ENCODE results near the gene EIF5B.

The EIF5B gene

GRCh38 chr2:99404797-99405669 is 67.8 kb downstream of the EIF5B start:
- H3K4me3 ChIP-seq (ENCODE audit: low read depth, low read length), result no peak overlapping the region

DNA sequence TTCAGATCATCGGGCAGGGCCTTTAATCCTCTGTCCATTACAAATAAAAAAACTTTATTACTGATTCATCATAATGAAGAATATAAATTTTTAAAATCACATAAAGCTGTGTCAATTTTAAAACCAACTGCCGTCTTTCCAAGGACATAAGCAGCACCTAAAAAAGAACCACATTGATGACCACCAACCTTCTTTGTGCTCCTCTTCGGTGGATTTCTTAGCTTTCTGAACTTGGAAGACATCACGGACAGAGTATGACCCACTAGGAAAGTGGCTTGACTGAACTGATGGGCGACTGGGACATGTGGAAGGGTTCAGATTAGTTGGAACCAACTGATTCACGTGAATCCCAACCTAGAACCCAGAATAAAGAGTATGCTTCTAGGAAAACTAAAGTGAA is 68.9 kb downstream of the EIF5B start:
- no peak overlapping the region for H3K4me3 ChIP-seq (ENCODE audit: low read depth, low read length)

- H3K4me3 ChIP-seq (ENCODE audit: low read depth, low read length), result no peak overlapping the region
Measured at GRCh38 chr2:99410276-99410675, 73.1 kb downstream of the EIF5B start.

DNA sequence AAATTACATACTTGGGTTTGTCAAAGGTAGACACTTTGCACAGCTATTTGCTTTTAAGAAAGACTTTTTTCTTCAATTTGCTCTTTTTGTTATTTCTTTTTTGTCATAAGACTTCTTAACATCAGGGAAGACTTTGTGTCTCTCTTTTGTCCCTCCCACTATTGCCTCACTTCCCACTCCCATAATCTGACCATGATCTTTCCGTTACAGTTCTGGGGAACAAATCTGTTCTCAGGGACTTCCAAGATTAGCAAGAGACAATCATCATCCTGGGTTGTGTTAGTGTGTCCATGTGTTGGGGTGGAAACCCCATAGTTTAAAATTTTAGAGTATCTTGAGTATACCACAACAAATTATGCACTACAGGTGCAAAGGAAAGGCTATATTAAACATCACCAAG is 77.4 kb downstream of the EIF5B start:
- H3K4me3 ChIP-seq (ENCODE audit: low read depth, low read length), result no peak overlapping the region

DNA sequence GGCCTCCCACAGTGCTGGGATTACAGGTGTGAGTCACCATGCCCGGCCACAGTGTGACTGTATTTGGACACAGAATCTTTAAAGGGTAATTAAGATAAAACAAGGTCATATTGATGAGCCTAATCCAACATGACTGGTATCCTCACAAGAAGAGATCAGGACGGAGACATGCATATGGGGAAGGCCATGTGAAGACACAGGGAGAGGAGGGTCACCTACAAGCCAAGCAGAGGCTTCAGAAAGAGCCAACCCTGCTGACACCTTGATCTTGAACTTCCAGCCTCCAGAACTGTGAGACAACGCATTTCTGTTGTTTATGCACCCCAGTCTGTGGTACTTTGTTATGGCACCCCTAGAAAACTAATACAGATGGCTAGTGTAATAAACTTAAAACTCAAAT is 80.2 kb downstream of the EIF5B start:
- H3K4me3 ChIP-seq (ENCODE audit: low read depth, low read length), result no peak overlapping the region

- no peak overlapping the region for H3K4me3 ChIP-seq (ENCODE audit: low read depth, low read length)
Measured at GRCh38 chr2:99420031-99420430, 82.8 kb downstream of the EIF5B start.

GRCh38 chr2:99420751-99421299 is 83.6 kb downstream of the EIF5B start:
- no peak overlapping the region for H3K4me3 ChIP-seq (ENCODE audit: low read depth, low read length)

- H3K4me3 ChIP-seq (ENCODE audit: low read depth, low read length), result no peak overlapping the region
Measured at GRCh38 chr2:99421469-99421868, 84.3 kb downstream of the EIF5B start.

GRCh38 chr2:99422599-99422998 is 85.4 kb downstream of the EIF5B start:
- no peak overlapping the region for H3K4me3 ChIP-seq (ENCODE audit: low read depth, low read length)

DNA sequence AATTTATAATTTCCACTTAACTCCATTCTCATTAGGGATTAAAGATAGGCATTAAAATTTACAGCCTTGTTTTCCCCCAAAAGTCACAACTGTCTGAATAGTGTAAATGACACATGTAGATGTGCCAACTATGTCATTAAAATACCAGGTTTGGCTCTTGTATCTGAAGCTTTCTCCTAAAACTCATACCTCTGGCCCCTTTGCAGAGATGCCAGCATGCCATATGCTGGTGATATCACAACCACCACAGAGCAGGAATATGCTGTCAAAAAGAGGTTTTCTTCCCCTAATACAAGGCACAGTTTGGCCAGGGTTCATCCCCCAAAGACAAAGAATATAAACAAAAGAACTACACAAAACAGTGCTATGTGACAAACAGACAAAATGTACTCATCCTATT is 87.2 kb downstream of the EIF5B start:
- no peak overlapping the region for H3K4me3 ChIP-seq (ENCODE audit: low read depth, low read length)

- H3K4me3 ChIP-seq (ENCODE audit: low read depth, low read length), result no peak overlapping the region
Measured at GRCh38 chr2:99425022-99425421, 87.8 kb downstream of the EIF5B start.

DNA sequence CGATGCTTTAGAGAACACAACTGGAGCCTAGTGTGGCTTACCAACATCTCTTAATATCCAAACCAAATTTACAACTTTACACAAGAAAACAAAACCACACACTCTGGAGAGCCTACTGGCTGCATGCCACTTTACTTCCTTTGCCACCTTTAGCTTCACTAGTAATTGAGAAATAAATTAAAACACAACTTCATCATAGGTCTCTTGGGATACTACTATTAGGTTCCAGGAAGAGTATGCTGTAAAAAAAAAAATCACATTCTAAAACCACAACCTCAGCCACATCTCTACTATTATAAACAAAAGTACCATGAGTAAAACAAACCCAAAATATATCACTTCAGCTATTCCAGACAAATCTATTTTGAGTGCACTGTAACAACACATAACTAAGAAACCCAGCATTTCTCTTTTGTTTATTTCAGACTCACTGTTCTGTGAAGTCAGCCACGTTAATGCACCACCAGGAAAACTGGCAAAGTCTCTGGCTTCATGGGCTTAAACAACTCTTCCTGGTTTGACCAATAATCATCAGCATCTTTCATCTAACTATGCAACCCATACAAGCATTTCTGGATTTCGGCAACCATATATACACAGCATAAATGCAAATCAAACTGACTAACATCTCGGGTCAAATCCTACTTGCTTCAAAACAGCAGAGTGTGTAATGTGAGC is 93.6 kb downstream of the EIF5B start:
- no peak overlapping the region for H3K4me3 ChIP-seq (ENCODE audit: low read depth, low read length)

- no peak overlapping the region for H3K4me3 ChIP-seq (ENCODE audit: low read depth, low read length)
Measured at GRCh38 chr2:99431587-99432275, 94.5 kb downstream of the EIF5B start.

DNA sequence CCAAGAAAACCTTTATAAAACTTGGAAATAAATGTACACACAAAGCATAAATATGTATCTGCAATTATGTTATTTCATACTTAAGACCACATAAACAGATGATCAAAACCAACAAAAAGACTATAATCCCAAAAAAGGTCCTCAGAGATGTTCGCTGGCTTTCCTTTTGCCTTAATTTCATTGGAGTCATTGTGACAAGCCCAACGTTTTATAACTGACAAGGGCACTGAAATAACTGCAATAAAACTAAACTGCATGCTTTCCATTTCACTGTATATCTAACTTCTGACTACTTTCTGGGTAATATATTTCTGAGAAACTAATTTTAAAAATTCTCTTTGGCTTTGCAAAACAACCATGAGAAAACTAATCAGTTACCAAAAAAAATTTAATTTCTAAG is 96.2 kb downstream of the EIF5B start:
- no peak overlapping the region for H3K4me3 ChIP-seq (ENCODE audit: low read depth, low read length)

DNA sequence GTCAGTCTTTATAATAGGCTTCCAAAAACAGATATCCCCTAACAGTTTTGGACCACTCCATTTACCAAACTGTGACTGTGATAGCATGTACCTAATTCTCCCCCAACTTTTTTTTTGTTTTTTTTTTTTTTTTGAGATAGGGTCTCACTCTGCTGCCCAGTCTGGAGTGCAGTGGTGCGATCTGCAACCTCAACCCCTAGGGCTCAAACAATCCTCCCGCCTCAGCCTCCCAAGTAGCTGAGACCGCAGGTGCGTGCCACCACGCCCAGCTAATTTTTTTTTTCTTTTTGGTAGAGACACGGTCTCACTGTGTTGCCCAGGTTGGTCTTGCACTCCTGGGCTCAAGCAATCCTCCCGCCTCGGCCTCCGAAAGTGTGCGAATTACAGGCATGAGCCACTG is 99.7 kb downstream of the EIF5B start:
- H3K4me3 ChIP-seq (ENCODE audit: low read depth, low read length), result no peak overlapping the region

DNA sequence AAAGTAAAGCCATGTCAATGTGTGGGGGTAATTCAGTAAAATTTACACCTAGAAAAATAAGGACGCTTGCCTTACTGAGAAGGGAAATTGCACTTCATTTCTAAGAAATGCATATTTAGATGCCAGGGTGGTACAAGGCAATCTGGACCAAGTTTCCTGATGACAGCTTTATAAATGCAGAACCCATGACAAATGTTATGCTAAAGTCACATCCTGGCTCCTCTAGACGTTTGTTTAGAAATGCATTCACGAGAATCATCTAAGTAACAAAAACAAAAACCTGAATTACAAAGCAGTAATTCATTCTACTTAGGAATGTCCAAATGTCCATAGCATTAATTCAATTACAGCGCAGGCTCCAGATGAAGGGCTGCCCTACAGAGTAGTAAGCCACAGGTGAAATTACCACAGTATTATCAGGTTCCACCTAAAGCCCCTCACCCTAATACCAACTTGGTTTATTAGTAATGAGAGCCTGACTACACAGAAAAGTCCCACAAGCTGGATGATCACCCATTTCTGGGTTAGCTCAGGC is 102.8 kb downstream of the EIF5B start:
- no peak overlapping the region for H3K4me3 ChIP-seq (ENCODE audit: low read depth, low read length)

DNA sequence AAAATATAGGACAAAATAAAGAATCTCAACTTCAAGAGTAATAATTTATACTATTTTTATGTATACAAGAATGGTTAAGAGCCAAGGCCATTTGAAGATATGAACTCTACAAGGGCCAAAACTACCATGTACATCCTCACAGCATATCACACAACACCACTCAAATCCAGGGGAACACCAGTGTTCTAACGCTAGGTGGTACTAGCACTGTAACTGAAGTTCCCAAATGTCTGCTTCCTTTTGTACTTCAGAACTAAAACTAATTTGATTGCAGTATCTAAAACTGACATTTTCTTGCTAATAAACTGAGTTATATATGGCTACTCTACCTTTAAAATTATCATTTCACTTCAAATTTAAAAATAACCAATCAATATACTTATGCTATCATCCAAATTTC is 105.6 kb downstream of the EIF5B start:
- no peak overlapping the region for H3K4me3 ChIP-seq (ENCODE audit: low read depth, low read length)

- no peak overlapping the region for H3K4me3 ChIP-seq (ENCODE audit: low read depth, low read length)
Measured at GRCh38 chr2:99444222-99444621, 107.0 kb downstream of the EIF5B start.

DNA sequence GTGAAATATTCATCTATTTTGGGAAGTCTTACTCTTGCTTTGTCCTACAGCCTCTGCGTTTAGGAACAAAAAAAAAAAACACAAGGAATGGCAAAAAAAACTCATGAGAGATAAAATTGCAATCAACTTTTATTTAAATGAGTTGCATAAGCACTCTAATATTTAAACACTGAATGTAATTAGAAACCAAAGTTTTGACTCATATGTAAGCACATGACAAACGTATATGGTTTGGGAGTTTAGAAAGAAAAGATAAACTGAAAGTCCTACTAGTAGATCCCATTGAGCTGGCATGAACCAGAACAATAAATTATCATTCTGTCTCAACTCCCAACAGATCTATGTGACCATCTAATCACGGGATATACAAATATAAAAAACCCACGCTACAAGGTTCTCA is 107.9 kb downstream of the EIF5B start:
- H3K4me3 ChIP-seq (ENCODE audit: low read depth, low read length), result no peak overlapping the region

GRCh38 chr2:99448556-99448955 is 111.4 kb downstream of the EIF5B start:
- no peak overlapping the region for H3K4me3 ChIP-seq (ENCODE audit: low read depth, low read length)

GRCh38 chr2:99450199-99450598 is 113.0 kb downstream of the EIF5B start:
- no peak overlapping the region for H3K4me3 ChIP-seq (ENCODE audit: low read depth, low read length)
